ENCODE measurements around the gene ETS1. TPM values are rescaled to one million over a fixed set of nuclear protein-coding genes. Genes with fewer than 3 reads are reported as not detected.

The ETS1 gene
- total RNA-seq, 1 experiment from 2014 or later, result 3.7 TPM

- TF ChIP-seq EZH2 (IDR thresholded peaks at IDR 0.05; ENCODE audit: borderline replicate concordance, low read depth, low read length, poor library complexity, severe bottlenecking), result no peak
- no peak for TF ChIP-seq CTCF (conservative IDR thresholded peaks at IDR 0.05; ENCODE audit: low read depth, low read length)
- Histone ChIP-seq H3K4me1 (ENCODE audit: insufficient read depth, low read length, poor library complexity, severe bottlenecking) (no peaks in the 10 kb centered on the region), H3K36me3 (ENCODE audit: insufficient read depth, low read length, poor library complexity, severe bottlenecking) (no peaks in the 10 kb centered on the region), H3K9me3 (ENCODE audit: low read depth, low read length, poor library complexity, severe bottlenecking) (no peaks in the 10 kb centered on the region), H3K27ac (ENCODE audit: low read depth, low read length, poor library complexity, severe bottlenecking) (no peak overlapping the region), H3K4me3 (ENCODE audit: low read depth, low read length, poor library complexity, severe bottlenecking) (no peak overlapping the region), H3K27me3 (replicated peaks; ENCODE audit: insufficient read depth, low read depth, low read length, poor library complexity) (peaks cover 91% of the 10 kb centered on the region)
- no peak for DNase-seq (ENCODE audit: low spot score)
- no TSS peak for BruUV-seq (replicated peaks)
- ChIA-PET POLR2A (ENCODE audit: low non-redundant PET) (interaction anchor here (0.7 kb wide), 1 partner anchor 358 kb away, joined by 25 read pairs; no protein-coding TSS in a partner anchor), CTCF (interaction anchor here (0.6 to 1.0 kb wide), 2 partner anchors 21 to 106 kb away, joined by 3 to 13 read pairs; no protein-coding TSS in a partner anchor)
- intact Hi-C loops (cut with micrococcal nuclease; ENCODE audit: unreplicated experiment), result no loop called here
Measured at GRCh38 chr11:128610721-128611617, 23.6 kb upstream of the ETS1 start.

GRCh38 chr11:128609785-128610184 lies 22.4 kb upstream of the ETS1 start:
- no TSS peak for BruUV-seq (replicated peaks)
- CTCF ChIA-PET, result interaction anchor here (0.7 kb wide), 1 partner anchor 16 kb away, joined by 11 read pairs; no protein-coding TSS in a partner anchor

DNA sequence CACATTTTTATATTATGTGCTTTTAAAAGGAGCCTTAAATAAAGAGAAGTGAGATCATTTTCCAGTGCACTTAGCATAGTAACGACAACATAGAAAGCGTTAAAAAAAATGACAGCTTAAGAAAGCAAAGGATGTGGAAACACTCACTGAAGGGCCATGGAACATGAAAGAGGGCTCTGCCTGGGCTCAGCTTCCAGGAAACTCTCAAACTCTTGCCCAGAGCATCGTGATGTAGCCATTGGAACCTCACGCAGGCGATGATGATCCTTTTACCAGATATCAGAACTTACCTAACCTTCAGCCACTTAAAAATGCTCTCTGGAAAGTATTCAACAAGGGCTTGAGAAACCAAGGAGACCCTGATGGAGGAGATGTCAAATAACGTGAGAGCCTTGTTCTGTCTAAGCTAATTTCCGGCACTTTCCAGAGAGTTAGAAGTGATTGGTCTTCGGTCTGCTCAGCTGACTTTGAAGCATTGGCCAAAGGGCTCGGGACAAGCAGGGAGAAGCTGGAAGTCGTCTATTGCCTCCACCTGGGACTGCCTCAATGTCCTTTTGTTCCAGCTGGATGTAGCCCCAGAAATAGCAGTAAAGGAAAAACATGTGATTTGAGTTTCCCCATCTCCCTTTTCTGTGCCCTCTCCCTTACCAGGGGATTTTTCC lies 21.5 kb upstream of the ETS1 start:
- intact Hi-C loops (cut with micrococcal nuclease; ENCODE audit: unreplicated experiment), result no loop called here
- Histone ChIP-seq H3K27me3 (replicated peaks; ENCODE audit: insufficient read depth, low read depth, low read length, poor library complexity) (peaks cover 81% of the 10 kb centered on the region), H3K4me1 (ENCODE audit: insufficient read depth, low read length, poor library complexity, severe bottlenecking) (no peaks in the 10 kb centered on the region), H3K27ac (ENCODE audit: low read depth, low read length, poor library complexity, severe bottlenecking) (no peak overlapping the region), H3K36me3 (ENCODE audit: insufficient read depth, low read length, poor library complexity, severe bottlenecking) (no peaks in the 10 kb centered on the region), H3K4me3 (ENCODE audit: low read depth, low read length, poor library complexity, severe bottlenecking) (no peak overlapping the region), H3K9me3 (ENCODE audit: low read depth, low read length, poor library complexity, severe bottlenecking) (no peaks in the 10 kb centered on the region)
- TF ChIP-seq EZH2 (IDR thresholded peaks at IDR 0.05; ENCODE audit: borderline replicate concordance, low read depth, low read length, poor library complexity, severe bottlenecking) (no peak), CTCF (conservative IDR thresholded peaks at IDR 0.05; ENCODE audit: low read depth, low read length) (no peak)
- no TSS peak for BruUV-seq (replicated peaks)
- POLR2A ChIA-PET (ENCODE audit: low non-redundant PET), result no interaction called here
- DNase-seq (ENCODE audit: low spot score), result no peak
- CTCF ChIA-PET, result no interaction called here

More at GRCh38 chr11:128609785-128610184, 22.4 kb upstream of the ETS1 start:
- Histone ChIP-seq H3K4me3 (ENCODE audit: low read depth, low read length, poor library complexity, severe bottlenecking) (no peak overlapping the region), H3K27me3 (replicated peaks; ENCODE audit: insufficient read depth, low read depth, low read length, poor library complexity) (peaks cover 88% of the 10 kb centered on the region), H3K4me1 (ENCODE audit: insufficient read depth, low read length, poor library complexity, severe bottlenecking) (no peaks in the 10 kb centered on the region), H3K27ac (ENCODE audit: low read depth, low read length, poor library complexity, severe bottlenecking) (no peak overlapping the region), H3K36me3 (ENCODE audit: insufficient read depth, low read length, poor library complexity, severe bottlenecking) (no peaks in the 10 kb centered on the region), H3K9me3 (ENCODE audit: low read depth, low read length, poor library complexity, severe bottlenecking) (no peaks in the 10 kb centered on the region)
- intact Hi-C loops (cut with micrococcal nuclease; ENCODE audit: unreplicated experiment), result no loop called here
- POLR2A ChIA-PET (ENCODE audit: low non-redundant PET), result no interaction called here
- TF ChIP-seq CTCF (conservative IDR thresholded peaks at IDR 0.05; ENCODE audit: low read depth, low read length), result no peak
- no peak for TF ChIP-seq EZH2 (IDR thresholded peaks at IDR 0.05; ENCODE audit: borderline replicate concordance, low read depth, low read length, poor library complexity, severe bottlenecking)
- no peak for DNase-seq (ENCODE audit: low spot score)

All from A673 (cell line).